Activated CD8-positive, alpha-beta memory T cell treated with anti-CD3 and anti-CD28 coated beads for 1 hour (primary cell): ENCODE data around the gene ARHGAP30.

Experiments
- DNase-seq, 2 donors: peaks; one replicate each; pipeline ENCODE4 v3.0.0-alpha.2; 2020; ENCODE audit warnings: low read depth in 1 of 2; ENCODE audit errors: extremely low read depth in 1 of 2

The ARHGAP30 gene

DNA sequence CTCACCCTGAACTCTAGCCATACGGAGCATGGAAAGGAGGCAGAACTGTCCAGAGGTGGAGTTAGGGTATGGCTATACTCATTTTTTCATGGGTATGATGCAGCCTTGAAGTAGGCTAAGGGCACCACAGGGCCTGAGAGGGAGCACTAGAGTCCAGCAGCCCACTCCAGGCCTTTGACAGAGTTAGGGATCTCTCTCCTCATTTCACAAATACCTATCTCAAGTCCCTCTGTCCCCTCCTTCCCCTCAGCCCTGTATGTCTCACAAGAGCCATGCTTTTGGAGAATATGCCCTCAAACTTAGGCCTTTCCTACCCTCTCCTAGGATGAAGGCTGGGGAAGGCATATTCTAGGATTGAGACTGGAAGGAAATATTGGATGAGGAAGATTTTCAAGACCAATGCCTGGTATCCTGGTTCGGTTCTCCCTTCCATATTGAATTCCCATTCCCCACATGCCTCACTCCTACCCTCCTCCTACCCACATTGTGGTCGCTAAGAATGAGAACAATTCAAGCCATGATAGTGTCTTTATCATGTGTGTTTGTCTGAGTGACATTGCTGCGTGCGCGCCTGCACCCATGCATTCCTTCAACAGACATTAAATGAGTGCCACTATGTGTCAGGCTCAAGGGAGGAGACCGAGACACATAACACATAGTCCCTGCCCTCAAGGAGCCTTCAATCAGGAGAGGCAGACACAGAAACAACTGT, 22.3 kb upstream of the ARHGAP30 start:
- no peak for DNase-seq

DNA sequence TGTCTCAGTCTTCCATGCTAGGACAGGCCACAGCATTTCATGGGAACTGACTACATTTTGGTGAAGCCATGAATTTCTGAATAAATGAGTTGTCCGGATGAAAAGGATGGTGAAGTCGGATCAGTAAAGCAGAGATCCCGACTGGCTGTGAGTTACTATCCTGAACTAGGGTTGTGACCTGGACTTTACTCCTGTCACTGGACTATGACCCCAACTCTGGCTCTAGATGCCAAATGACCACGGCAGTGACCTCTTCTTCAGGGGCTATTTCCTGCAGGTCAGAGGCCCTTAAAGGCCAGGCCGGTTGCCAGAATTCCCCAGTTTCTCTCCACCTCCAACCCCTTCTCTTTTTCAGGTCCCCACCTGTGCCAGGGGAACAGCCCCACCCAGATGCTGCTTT, 21.4 kb upstream of the ARHGAP30 start:
- DNase-seq: no peak

DNA sequence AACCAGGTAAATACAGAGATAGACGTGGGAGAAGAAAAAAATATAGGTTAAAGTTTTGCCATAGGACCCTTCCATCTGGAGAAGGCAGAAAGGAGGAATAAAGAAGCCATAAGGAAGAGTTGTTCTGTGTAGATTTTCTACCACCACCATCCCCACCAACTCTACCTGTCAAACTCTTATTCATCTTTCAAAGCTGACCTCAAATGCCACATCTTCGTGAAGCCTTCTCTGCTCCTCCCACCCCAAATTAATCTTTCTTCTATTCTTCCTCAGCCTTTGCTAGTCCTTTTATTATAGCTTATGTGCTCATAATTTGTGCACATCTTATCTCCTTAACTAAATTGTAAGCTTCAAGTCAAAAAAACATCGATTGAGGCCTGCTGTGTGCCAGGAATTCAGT, 20.9 kb upstream of the ARHGAP30 start:
- DNase-seq: no peak

DNA sequence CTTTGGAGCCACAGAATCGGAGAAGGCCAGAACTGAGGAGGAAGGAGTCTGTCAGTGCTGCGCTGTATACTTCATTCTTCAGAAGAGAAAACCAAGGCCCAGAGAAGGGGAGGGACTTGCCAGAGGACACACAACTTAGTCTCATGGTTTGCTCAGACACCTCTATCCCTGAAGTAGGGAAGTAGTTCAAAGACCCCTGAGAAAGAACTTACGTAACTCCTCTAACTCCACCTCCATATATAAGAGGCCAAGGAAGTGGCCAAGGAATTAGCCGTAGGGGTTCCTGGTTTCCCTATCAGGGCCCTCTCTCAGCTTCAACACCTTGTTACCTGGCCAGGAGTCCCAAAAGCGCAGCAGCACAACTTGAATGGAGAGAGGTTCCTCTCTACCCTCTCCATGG, 20.2 kb upstream of the ARHGAP30 start:
- no peak for DNase-seq

DNA sequence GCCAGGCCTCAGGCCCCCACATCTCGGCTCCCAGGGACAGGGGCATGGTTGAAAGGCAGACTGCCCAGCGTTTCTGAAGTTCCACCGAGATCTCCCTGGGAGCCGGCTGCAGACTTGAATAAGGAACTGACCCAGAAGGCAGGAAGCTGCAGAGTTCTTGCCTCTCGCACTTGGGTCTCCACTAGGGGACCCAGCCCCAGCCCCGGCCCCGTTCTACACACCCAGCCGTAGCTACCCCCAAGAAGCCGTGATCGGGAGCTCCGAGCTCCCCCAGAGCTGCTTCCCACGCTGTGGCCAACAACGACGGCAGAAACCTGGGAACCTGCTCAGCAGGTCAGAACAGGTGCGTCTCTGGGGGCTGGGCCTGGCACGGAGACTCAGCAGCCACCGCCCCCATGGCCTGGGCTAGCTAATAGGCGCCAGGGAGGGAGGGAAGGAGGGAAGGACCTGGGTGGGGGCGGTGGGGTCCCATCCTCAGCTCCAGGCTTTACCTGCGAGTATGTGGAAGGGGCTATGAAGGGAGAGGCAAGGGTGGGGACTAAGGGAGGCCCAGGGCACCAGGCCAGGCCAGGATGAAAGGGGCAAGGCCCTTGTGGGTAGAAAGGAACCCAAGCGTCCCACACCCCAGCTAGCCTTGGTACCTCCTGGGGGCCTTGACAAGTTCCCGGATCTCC, 19.7 kb upstream of the ARHGAP30 start, which contains the start of gene NECTIN4:
Gene NECTIN4 (minus strand): TSS at position 308 of the 674 bp plus-strand sequence. CDS start 262 bp downstream, at position 46.
- DNase-seq: no peak

DNA sequence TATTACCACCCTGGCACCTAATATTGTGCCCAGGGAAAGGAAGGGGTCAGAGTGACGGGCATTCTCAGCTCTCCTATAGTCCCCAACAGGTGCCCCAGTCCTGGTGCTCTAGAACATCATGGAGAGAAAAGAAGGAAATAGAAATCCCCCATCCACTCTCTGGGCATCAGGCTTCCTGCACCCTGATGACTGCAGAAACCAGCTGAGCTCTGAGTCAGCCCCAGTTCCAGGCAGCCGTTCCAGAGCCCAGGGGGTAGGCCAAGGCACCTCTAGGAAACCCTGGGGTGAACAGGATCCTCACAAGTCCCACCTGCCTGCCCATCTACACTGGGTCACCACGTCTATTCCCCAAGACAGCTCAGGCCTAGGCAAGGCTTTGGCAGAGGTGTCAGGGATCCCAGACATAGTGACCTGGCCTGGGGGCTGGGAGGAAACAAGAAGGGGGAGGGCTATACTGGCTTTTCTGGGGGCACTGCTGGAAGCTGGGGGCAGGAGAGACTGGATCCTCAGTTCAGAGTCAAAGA, 19.0 kb upstream of the ARHGAP30 start:
- no peak for DNase-seq

DNA sequence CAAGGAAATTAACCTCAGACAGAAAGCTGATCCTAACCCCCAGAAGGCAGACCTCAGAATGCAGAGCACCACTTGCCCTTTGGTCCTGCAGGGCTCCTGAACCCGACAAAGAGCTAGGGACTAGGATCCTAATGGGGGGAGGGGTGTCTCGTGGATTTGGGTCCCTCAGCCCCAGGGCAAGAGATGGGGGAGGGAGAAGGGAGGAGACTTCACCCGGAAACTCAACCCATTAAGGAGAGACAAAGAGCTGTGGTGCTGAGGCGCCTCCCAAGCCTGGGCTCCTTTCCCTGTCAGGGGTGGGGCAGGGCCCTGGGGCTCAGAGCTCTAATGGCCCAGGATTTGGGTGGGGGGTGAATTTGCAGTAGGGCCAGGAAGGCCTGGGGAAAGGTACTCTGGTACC, 16.8 kb upstream of the ARHGAP30 start:
- no peak for DNase-seq

DNA sequence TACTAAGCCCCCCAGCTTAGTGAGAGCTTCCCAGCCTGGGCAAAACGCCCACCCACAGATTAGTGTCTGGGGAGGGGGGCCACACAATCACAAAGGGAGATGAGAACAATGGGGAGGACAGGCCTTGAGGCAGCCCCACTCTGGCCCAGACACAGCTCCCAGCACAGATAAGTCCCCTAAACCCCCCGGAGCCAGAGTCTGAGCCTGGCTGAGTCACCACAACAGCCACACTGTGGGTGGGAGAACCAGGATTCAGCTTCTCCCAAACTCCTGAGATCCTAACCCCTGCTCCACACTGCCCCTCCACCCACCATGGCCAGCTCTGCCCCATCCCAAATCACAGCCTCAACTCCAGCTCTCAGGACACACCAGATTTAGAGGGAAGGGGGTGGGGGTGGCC, 15.5 kb upstream of the ARHGAP30 start:
- no peak for DNase-seq

DNA sequence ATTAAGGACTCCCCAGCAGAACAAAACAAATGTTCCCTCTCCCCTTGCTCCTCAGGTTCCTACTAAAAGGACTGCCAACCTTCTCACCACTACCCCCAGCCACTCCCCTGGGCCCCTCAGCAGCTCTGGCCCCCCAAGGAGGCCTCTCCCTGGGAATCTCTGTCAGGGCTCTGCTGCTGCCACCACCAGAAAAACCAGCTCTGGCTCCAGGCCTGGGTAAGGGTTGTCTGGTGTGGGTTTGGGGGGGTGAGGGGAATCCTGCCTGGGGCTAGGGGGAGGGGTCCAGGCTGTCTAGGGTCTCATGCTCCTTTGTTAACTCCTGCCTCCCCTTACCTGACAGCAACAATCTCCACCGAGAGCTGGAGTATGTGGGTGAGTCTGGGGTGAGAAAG, 14.9 kb upstream of the ARHGAP30 start:
- no peak for DNase-seq

DNA sequence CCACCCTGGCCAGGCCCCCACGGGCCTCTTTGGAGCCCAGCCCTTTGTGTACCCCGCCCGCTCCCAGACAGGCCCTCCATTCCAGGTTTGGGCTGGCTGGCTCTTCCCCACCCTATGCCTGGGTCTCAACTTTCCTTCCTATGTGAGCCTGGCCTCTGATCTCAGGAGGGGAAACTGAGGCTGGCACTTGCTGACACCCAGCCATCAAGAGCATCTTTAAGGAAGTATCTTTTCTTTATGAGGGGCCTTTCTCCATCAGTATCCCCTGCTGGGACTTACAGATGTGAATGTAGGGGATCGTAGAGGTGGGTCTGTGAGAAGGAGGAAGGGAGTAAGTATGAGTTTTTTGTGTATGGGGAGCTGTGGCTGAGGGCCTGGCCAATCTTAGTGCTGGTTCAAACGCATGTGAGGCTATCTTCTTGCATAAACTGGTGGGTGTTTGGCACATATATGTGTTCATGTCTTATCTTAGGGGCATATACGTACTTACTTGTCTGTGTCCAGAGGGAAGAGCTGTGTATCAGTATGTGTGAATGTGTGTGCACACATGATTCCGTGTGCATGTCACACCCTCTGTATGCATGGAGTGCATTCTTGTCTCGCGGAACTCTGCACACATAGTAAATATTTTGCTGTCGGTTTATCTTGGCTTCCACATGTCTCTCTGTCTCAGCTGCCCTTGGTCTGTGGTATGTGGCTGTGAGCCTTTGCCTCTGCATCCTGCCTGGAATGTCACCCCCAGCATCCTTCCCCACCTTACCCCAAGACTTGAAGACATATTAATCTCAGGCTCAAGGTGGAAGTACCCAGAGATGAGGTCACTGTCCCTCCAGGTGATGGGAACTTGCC, 14.3 kb upstream of the ARHGAP30 start:
- DNase-seq: no peak

DNA sequence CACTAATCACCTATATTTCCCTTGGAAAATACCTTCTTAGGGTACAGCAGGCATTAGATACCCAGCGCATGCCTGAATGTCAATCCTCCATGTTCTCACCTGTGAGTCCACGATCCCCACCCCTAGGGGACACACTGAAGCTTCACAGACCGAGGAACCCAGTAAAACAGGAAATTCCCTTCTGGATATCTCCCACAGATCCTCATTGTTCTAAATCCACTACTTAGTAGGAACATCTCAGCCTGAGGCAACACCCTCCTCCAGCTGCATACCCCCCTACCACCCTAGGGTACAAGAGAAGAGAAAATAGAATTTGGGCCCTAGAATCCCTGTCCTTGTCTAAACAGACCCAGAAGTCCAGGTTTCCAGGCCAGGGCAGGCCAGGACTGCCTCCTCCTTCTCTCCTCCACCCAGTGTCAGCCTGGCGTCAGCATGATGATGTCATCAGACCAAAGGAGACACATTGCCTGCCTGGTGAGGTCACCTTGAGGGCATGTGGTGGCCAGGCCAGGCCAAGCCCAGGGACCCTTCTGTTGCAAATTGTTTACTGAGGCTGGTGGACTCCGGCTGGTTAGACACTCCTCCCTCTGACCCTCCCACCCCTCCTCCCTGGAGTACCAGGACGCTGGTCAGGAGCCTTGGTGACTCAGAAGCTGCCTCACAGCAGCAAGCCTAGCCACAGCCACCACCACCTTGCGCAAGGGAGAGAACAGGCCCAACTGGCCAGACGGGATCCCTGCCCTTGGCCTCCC, 13.5 kb upstream of the ARHGAP30 start:
- no peak for DNase-seq

DNA sequence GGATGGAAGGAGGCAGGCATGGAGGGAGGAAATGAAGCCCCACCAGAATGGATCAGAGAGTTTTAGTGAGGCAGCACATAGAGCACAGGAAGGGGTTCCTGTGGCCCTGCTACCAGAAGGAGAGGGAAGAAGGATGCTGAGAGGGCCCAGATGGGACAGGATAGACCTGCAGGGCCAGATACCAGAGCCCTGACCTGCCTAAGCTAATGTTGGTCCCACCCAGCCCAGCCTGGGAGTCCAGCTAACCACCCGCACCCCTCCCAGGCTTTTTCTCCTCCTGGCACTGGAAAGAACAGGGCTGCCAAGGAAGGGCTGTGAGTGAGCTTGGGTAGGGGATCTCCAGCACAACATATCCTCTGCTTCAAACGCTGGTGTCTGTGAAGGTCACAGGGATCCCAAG, 12.8 kb upstream of the ARHGAP30 start:
- no peak for DNase-seq

DNA sequence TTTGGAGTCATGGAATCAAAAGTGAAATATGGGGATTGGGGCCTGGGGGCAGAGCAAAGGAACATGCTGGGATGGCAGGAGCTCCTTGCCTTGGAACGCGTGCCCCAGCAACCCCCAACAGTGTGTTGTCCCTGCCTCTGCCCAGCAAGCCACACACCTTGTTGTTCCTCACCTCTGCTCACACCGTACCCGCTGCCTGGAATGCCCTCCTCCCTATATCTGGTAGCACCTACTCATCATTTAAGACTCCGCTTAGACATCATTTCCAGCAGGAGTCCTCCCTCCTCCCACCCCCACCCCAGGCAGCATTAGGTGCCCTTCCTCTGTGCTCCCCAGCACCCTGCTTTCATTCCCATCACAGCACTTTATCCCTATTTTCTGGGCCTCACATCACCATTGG, 11.8 kb upstream of the ARHGAP30 start:
- DNase-seq: no peak

DNA sequence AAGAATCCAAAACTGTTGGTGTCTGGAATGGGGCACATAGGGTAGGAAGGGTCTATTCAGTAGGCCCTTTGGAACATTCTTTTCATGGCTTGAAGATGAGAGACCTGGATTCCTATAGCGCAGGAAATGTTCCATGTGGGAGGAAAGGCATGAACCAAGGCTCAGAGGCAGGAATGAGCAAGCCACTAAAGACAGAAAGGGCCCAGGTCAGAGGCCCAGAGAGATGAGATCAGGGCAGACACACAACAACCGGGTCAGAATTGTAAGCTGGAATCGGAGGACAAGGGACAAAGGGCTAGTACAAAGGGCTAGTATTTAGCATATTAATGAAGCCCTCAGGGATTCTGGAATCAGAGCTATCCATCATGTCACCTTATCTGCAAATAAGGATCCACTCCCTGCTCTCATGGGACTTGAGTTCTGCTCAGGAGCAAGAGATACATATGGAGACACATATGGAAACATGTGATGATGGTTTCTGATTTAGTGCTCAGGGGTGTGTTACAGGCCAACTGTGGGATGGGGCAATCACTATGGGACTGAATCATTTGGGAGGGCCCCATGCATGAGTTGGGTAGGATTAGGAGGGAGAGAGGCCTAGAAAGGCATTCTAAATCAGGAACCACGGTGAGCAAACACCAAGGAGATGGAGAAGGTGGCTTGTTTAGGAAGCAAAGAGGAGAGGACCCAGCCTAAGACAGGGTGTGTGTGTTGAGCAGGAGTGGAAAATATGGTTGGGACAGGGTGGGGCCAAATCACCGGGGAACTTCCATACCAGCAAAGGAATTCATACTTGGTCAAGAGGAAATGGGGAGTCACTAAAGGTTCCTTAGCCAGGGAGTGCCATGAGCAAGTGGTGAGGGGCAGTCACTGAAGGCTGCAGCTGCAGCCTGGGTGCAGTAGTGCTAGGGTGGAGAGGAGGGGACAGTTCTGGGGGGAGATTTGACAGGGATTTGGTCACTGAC, 11.0 kb upstream of the ARHGAP30 start:
- no peak for DNase-seq

DNA sequence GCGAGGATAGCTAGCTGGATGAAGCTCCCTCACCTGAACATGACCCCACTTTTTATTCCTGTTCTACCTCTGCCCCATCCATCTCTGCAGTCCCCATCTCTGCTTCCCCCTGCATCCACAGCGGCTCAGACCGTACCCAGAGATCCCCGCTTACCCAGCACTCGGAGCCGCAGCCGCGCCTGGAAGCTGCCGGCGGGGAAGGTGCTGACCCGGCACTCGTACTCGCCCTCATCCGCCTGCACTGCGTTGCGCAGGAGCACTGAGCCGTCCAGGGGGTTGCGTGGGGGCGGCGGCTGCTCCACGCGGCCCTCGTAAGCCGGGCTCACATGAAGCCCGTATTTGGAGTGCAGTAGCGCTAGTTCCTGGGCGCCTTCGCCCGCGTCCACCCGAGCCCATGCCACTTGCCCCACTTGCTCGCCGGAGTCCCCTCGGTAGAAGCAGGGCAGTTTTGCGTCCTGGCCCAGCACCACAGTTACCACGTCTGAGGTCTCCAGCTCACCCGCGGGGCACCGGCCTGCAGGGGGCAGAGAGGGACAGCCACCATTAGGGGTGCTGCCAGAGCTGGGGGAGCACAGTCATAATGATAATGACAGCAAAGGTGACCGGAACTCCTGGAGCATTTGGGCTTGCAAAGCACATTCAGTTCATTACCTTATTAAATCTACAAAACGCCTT, 9.9 kb upstream of the ARHGAP30 start:
- DNase-seq: no peak

DNA sequence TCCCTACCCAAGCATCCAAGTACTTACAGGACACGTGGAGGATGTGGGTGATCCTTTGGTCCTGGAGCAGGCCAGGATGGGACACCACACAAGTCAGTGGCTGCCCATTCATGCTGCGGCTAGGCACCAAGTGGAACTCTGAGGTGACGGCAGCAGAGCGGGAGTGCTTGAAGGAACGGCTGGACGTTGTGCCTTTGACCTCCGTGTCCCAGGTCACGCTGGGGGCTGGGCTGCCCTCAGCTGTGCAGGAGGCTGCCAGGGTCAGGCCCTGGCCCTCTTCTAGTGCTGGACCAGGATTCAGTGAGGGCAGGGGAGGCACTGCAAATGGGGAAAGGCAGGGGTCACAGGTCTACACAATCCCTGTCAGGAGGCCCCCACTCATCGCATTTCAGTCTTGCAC, 7.7 kb upstream of the ARHGAP30 start:
- no peak for DNase-seq

DNA sequence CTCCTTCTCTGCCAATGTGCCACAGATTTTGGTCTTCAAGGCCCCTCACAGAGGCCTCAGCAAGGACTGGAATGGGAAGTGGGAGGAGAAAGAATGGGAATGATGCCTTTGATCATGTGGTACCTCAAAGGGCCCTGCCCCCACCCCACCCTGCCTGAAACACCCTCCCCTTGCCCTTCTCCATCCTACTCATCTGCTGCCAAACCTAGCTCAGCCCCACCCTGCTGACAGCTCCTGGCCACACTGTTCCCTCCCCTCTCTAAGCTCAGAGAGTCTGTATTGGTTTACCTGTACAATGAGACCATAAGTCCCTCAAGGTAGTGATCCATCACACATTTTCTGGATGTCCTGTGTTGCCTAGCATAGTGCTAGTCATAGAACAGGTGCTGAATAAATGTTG, 6.7 kb upstream of the ARHGAP30 start:
- no peak for DNase-seq

DNA sequence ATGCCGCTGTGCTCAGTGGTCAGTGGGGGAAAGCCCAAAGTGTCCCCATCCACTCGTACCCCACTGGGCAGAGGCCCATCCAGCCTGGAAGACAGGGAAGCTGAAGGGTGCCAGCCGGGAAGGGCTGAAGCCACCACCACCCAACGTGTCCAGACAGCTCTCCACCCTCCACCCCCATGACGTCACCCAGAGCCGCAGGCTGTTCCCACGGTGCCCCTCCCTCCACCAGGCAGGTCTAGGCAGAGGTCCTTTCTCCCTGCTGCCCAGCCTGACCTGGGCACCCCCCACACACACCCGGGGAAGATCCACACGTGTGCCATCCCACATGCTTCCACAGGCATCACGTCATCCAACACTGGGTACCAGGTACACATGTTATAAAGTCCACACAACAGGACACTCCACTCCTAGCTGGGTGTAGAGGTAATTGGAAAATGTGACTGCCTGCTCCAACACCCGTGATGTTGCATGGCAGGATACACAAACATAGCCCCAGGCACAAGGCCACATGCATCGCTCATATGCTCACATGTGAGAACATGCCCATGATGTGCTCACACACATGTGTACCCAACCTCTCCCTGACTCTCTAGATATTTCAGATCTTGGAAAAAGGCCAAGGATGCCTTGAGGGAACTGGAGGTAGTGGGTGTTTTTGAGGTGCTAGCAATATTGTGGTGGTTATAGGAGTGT, 5.1 kb upstream of the ARHGAP30 start:
- DNase-seq: no peak
